Hepatocyte (in vitro differentiated cells): ENCODE results near the gene KCNC4.

Experiments
- CTCF ChIP-seq: fragments of 200-600 bp; sonication (generic); IDR thresholded peaks from 2 replicates; pipeline ENCODE4 v1.5.1; 2016; ENCODE audit warnings: antibody characterized with exemption, mild to moderate bottlenecking; ENCODE audit not compliant: poor library complexity
- EZH2 ChIP-seq: fragments of 200-600 bp; sonication (generic); IDR thresholded peaks from 2 replicates; pipeline ENCODE4 v1.6.1; 2016; ENCODE audit warnings: antibody characterized with exemption, mild to moderate bottlenecking, borderline replicate concordance

GRCh38 chr1:110164725-110165350 is 45.3 kb upstream of the KCNC4 start:
- no peak for TF ChIP-seq CTCF
- no peak for TF ChIP-seq EZH2
